HepG2 (cell line): ENCODE results near the gene CXCL17. TPM values are rescaled to one million over a fixed set of nuclear protein-coding genes. Genes with fewer than 3 reads are reported as not detected.

ENCODE experiments used
- ATF7 ChIP-seq, 2 experiments: fragments of 450-650 bp in 1 of 2; sonication (generic) in 1 of 2; formaldehyde crosslinking in 1 of 2; IDR thresholded peaks; 2 replicates each; pipeline versions ENCODE4 v1.4.0 to v1.6.1; 2016 to 2020; ENCODE audit warnings: antibody characterized with exemption in 1 of 2, mild to moderate bottlenecking in 1 of 2, missing genetic modification reagents in 1 of 2
- BRD4 ChIP-seq: sonication (generic); formaldehyde crosslinking; IDR thresholded peaks from 2 replicates; pipeline ENCODE4 v1.4.0; 2020; ENCODE audit warnings: missing genetic modification reagents
- FUBP1 ChIP-seq: sonication (generic); formaldehyde crosslinking; IDR thresholded peaks from 2 replicates; pipeline ENCODE4 v1.5.1; 2020; ENCODE audit warnings: missing genetic modification reagents, mild to moderate bottlenecking, borderline replicate concordance
- HNRNPH1 ChIP-seq: fragments of 200-400 bp; formaldehyde crosslinking; optimal IDR thresholded peaks from 2 replicates; pipeline ENCODE3; 2017; ENCODE audit warnings: mild to moderate bottlenecking, low read depth, low read length
- MED8 ChIP-seq: sonication (generic); formaldehyde crosslinking; IDR thresholded peaks from 2 replicates; pipeline ENCODE4 v1.8.1; 2023; ENCODE audit warnings: mild to moderate bottlenecking, missing genetic modification reagents; ENCODE audit not compliant: insufficient replicate concordance
- NONO ChIP-seq, 2 experiments: fragments of 450-650 bp in 1 of 2; sonication (generic) in 1 of 2; formaldehyde crosslinking in 1 of 2; IDR thresholded peaks in 1 of 2; conservative IDR thresholded peaks in 1 of 2; 2 replicates each; pipeline versions ENCODE4 v1.6.1 to v1.8.0; 2017 to 2022; ENCODE audit warnings: mild to moderate bottlenecking in 1 of 2, missing genetic modification reagents in 1 of 2, moderate library complexity in 1 of 2
- NR2F1 ChIP-seq, 2 experiments: fragments of 450-650 bp in 1 of 2; formaldehyde crosslinking in 1 of 2; IDR thresholded peaks; 2 replicates each; pipeline versions ENCODE4 v1.5.0 to v1.6.1; 2016 to 2020; ENCODE audit warnings: mild to moderate bottlenecking in 1 of 2, missing compliant biosample characterization in 1 of 2, missing genetic modification reagents in 1 of 2, moderate library complexity in 1 of 2
- SKI ChIP-seq: fragments of 450-650 bp; IDR thresholded peaks from one replicate; pipeline ENCODE4 v1.6.1; 2018; ENCODE audit warnings: mild to moderate bottlenecking; ENCODE audit not compliant: partially characterized antibody
- TAF1 ChIP-seq: sonication (generic); formaldehyde crosslinking; IDR thresholded peaks from 2 replicates; pipeline ENCODE4 v1.4.0; 2020; ENCODE audit warnings: missing genetic modification reagents
- TFE3 ChIP-seq: IDR thresholded peaks from 2 replicates; pipeline ENCODE4 v1.6.1; 2016
- ZBTB3 ChIP-seq: sonication (generic); formaldehyde crosslinking; IDR thresholded peaks from 2 replicates; pipeline ENCODE4 v1.4.0; 2020; ENCODE audit warnings: low read depth, mild to moderate bottlenecking, moderate library complexity, missing genetic modification reagents, borderline replicate concordance
- ZNF407 ChIP-seq: sonication (generic); formaldehyde crosslinking; IDR thresholded peaks from one replicate; pipeline ENCODE4 v1.5.1; 2020; ENCODE audit warnings: mild to moderate bottlenecking, missing genetic modification reagents; ENCODE audit errors: not compliant biosample characterization
- ZNF589 ChIP-seq: sonication (generic); formaldehyde crosslinking; conservative IDR thresholded peaks from 2 replicates; pipeline ENCODE4 v1.8.0; 2022; ENCODE audit warnings: mild to moderate bottlenecking, moderate library complexity, missing genetic modification reagents
- ZNF713 ChIP-seq: sonication (generic); formaldehyde crosslinking; IDR thresholded peaks from 2 replicates; pipeline ENCODE4 v1.4.0; 2020; ENCODE audit warnings: mild to moderate bottlenecking, missing genetic modification reagents
- ZNF768 ChIP-seq: sonication (generic); formaldehyde crosslinking; IDR thresholded peaks from 2 replicates; pipeline ENCODE4 v1.4.0; 2020; ENCODE audit warnings: missing genetic modification reagents
- ZNF776 ChIP-seq: sonication (generic); formaldehyde crosslinking; IDR thresholded peaks from 2 replicates; pipeline ENCODE4 v1.4.0; 2020; ENCODE audit warnings: mild to moderate bottlenecking, missing genetic modification reagents
- ZNF782 ChIP-seq: sonication (generic); formaldehyde crosslinking; IDR thresholded peaks from 2 replicates; pipeline ENCODE4 v1.4.0; 2020; ENCODE audit warnings: missing genetic modification reagents, mild to moderate bottlenecking, borderline replicate concordance
- polyA plus RNA-seq, 8 experiments: library from polyadenylated mRNA; depleted of rRNA in 3 of 8; stranded (reverse) in 7 of 8; unstranded in 1 of 8; fragments of >200 nt; fragmentation: Illumina TruSeq in 4 of 8; extraction: Trizol in 4 of 8; gene quantifications; 2 replicates each; pipeline versions ENCODE4 v1.2.1 to v1.2.3, GENCODE V29; 2011 to 2016; ENCODE audit warnings: low read depth in 4 of 8, missing spikeins in 1 of 8, mixed read lengths in 1 of 8; ENCODE audit not compliant: insufficient read depth in 1 of 8
- total RNA-seq, 5 experiments: library from RNA; depleted of rRNA; stranded (reverse); fragments of >200 nt; fragmentation: Illumina TruSeq; extraction: Trizol; gene quantifications; 2 replicates each; pipeline ENCODE4 v1.2.3, GENCODE V29; 2016; ENCODE audit warnings: low read depth in 1 of 5

CXCL17 gene
- total and polyA plus RNA-seq, 2 of the 13 experiments (the other 11 are each of a cell fraction or from before 2014, with no cell fraction given), result 0.12 TPM; not detected in 1

- TF ChIP-seq TAF1 (no peak; the same call in 1 of the 2 replicates), ZNF407 (CRISPR knock-in tag) (no peak), ZNF589 (CRISPR knock-in tag) (no peak), ATF7 (IDR thresholded peaks at IDR 0.05) (no peak), ATF7 (CRISPR knock-in tag; IDR thresholded peaks at IDR 0.05) (no peak; the same call in 1 of the 2 replicates), NR2F1 (CRISPR knock-in tag; IDR thresholded peaks at IDR 0.05) (peak; percentile 52 to 65; a peak in 2 of 4 replicates), MED8 (no peak), ZNF768 (CRISPR knock-in tag) (no peak), ZBTB3 (CRISPR knock-in tag) (no peak), HNRNPH1 (no peak), SKI (peak; percentile 69), FUBP1 (CRISPR knock-in tag) (no peak), ZNF782 (CRISPR knock-in tag) (no peak), NONO (IDR thresholded peaks at IDR 0.05) (no peak), NONO (CRISPR knock-in tag; conservative IDR thresholded peaks at IDR 0.05) (peak; percentile 65), BRD4 (CRISPR knock-in tag) (no peak), ZNF713 (CRISPR knock-in tag) (no peak), ZNF776 (CRISPR knock-in tag) (no peak), TFE3 (CRISPR knock-in tag) (peak; percentile 81)
Observed at GRCh38 chr19:42450314-42450934, 7.7 kb upstream of the CXCL17 start (continued).
